HEK293 (cell line): Measurements from ENCODE around the gene TTC1.

Source experiments
- CTCF ChIA-PET: fragments of 350-600 bp; formaldehyde crosslinking; extraction: SDS; loops from one replicate; lab custom pipeline; 2021; ENCODE audit warnings: antibody characterized with exemption; lab: Yijun Ruan, JAX
- POLR2A ChIA-PET: fragments of 300-600 bp; formaldehyde crosslinking; extraction: SDS; loops from one replicate; lab custom pipeline; 2020; ENCODE audit warnings: antibody characterized with exemption, inconsistent platforms; lab: Yijun Ruan, JAX
- H3K27ac ChIP-seq: fragments of 200-500 bp; sonication (Bioruptor generic); 2 replicates; pipeline ENCODE4 v1.5.1; 2014; ENCODE audit warnings: low read depth, low read length, control low read depth, inconsistent platforms; ENCODE audit errors: extremely low read depth
- H3K36me3 ChIP-seq, 2 experiments: fragments of 200-500 bp in 1 of 2; sonication (Bioruptor generic) in 1 of 2; 1 replicate in 1 of 2; 2 replicates in 1 of 2; pipeline ENCODE4 v1.5.1; 2014 to 2017; ENCODE audit warnings: inconsistent platforms in 2 of 2, low read length in 2 of 2; ENCODE audit not compliant: control insufficient read depth in 2 of 2, insufficient read depth in 1 of 2
- H3K4me1 ChIP-seq: fragments of 200-500 bp; sonication (Bioruptor generic); 2 replicates; pipeline ENCODE4 v1.5.1; 2014; ENCODE audit warnings: mild to moderate bottlenecking, low read length, inconsistent platforms; ENCODE audit not compliant: control insufficient read depth, insufficient read depth
- H3K4me3 ChIP-seq: 2 replicates; pipeline ENCODE4 v1.5.1; 2011; ENCODE audit warnings: low read depth, mild to moderate bottlenecking, control low read depth, low read length, moderate library complexity
- H3K9me3 ChIP-seq: fragments of 200-500 bp; sonication (Bioruptor generic); 2 replicates; pipeline ENCODE4 v1.5.1; 2014; ENCODE audit warnings: low read depth, low read length, inconsistent platforms; ENCODE audit not compliant: control insufficient read depth, insufficient read depth
- GLI4 ChIP-seq: fragments of 450-650 bp; formaldehyde crosslinking; IDR thresholded peaks from 2 replicates; pipeline ENCODE4 v1.5.1; 2016; ENCODE audit warnings: missing biosample characterization, missing genetic modification characterization
- KLF10 ChIP-seq: fragments of 450-650 bp; IDR thresholded peaks from 2 replicates; pipeline ENCODE4 v1.5.1; 2018; ENCODE audit warnings: missing biosample characterization, mild to moderate bottlenecking, missing genetic modification characterization
- YY2 ChIP-seq: fragments of 450-650 bp; formaldehyde crosslinking; IDR thresholded peaks from 2 replicates; pipeline ENCODE4 v1.5.1; 2016; ENCODE audit warnings: missing biosample characterization, missing genetic modification characterization
- ZBTB17 ChIP-seq: fragments of 450-650 bp; formaldehyde crosslinking; IDR thresholded peaks from 2 replicates; pipeline ENCODE4 v1.5.1; 2016; ENCODE audit warnings: missing biosample characterization, missing genetic modification characterization
- ZBTB48 ChIP-seq: fragments of 450-650 bp; formaldehyde crosslinking; IDR thresholded peaks from 2 replicates; pipeline ENCODE4 v1.5.1; 2016; ENCODE audit warnings: missing biosample characterization, missing genetic modification characterization
- ZBTB7A ChIP-seq: fragments of 450-650 bp; formaldehyde crosslinking; IDR thresholded peaks from 2 replicates; pipeline ENCODE4 v1.5.1; 2016; ENCODE audit warnings: low read depth, missing biosample characterization, missing genetic modification characterization
- ZNF121 ChIP-seq: fragments of 450-650 bp; formaldehyde crosslinking; IDR thresholded peaks from 2 replicates; pipeline ENCODE4 v1.5.1; 2016; ENCODE audit warnings: missing biosample characterization, missing genetic modification characterization
- ZNF132 ChIP-seq: fragments of 450-650 bp; formaldehyde crosslinking; IDR thresholded peaks from 2 replicates; pipeline ENCODE4 v1.5.1; 2017; ENCODE audit warnings: missing biosample characterization, missing genetic modification characterization, borderline replicate concordance
- ZNF146 ChIP-seq: fragments of 450-650 bp; formaldehyde crosslinking; IDR thresholded peaks from 2 replicates; pipeline ENCODE4 v1.5.1; 2016; ENCODE audit warnings: missing biosample characterization, missing genetic modification characterization
- ZNF169 ChIP-seq: fragments of 450-650 bp; formaldehyde crosslinking; IDR thresholded peaks from 2 replicates; pipeline ENCODE4 v1.5.1; 2016; ENCODE audit warnings: missing biosample characterization, missing genetic modification characterization
- ZNF184 ChIP-seq: fragments of 450-650 bp; IDR thresholded peaks from 2 replicates; pipeline ENCODE4 v1.5.1; 2018; ENCODE audit warnings: missing biosample characterization, mild to moderate bottlenecking, missing genetic modification characterization
- ZNF350 ChIP-seq: fragments of 450-650 bp; formaldehyde crosslinking; IDR thresholded peaks from 2 replicates; pipeline ENCODE4 v1.5.0; 2017; ENCODE audit warnings: missing biosample characterization, mild to moderate bottlenecking, missing genetic modification characterization
- ZNF362 ChIP-seq: fragments of 450-650 bp; formaldehyde crosslinking; IDR thresholded peaks from 2 replicates; pipeline ENCODE4 v1.5.1; 2016; ENCODE audit warnings: missing biosample characterization, missing genetic modification characterization
- ZNF398 ChIP-seq: fragments of 450-650 bp; formaldehyde crosslinking; IDR thresholded peaks from 2 replicates; pipeline ENCODE4 v1.5.1; 2017; ENCODE audit warnings: missing biosample characterization, missing genetic modification characterization
- ZNF449 ChIP-seq: fragments of 450-650 bp; formaldehyde crosslinking; IDR thresholded peaks from 2 replicates; pipeline ENCODE4 v1.5.1; 2017; ENCODE audit warnings: missing biosample characterization, mild to moderate bottlenecking, missing genetic modification characterization, moderate library complexity
- ZNF501 ChIP-seq: fragments of 450-650 bp; formaldehyde crosslinking; IDR thresholded peaks from 2 replicates; pipeline ENCODE4 v1.5.1; 2016; ENCODE audit warnings: missing biosample characterization, missing genetic modification characterization
- ZNF555 ChIP-seq: fragments of 450-650 bp; formaldehyde crosslinking; conservative IDR thresholded peaks from 2 replicates; pipeline ENCODE4 v1.5.1; 2017; ENCODE audit warnings: missing biosample characterization, mild to moderate bottlenecking, missing genetic modification characterization, inconsistent platforms
- ZNF629 ChIP-seq: fragments of 450-650 bp; formaldehyde crosslinking; IDR thresholded peaks from 2 replicates; pipeline ENCODE4 v1.5.1; 2017; ENCODE audit warnings: missing biosample characterization, missing genetic modification characterization
- ZNF664 ChIP-seq: fragments of 450-650 bp; formaldehyde crosslinking; IDR thresholded peaks from 2 replicates; pipeline ENCODE4 v1.5.1; 2016; ENCODE audit warnings: missing biosample characterization, missing genetic modification characterization
- ZNF692 ChIP-seq: fragments of 450-650 bp; formaldehyde crosslinking; IDR thresholded peaks from 2 replicates; pipeline ENCODE4 v1.5.1; 2016; ENCODE audit warnings: missing biosample characterization, missing genetic modification characterization
- ZNF701 ChIP-seq: fragments of 450-650 bp; formaldehyde crosslinking; IDR thresholded peaks from 2 replicates; pipeline ENCODE4 v1.5.1; 2016; ENCODE audit warnings: missing biosample characterization, missing genetic modification characterization
- ZNF704 ChIP-seq: fragments of 450-650 bp; formaldehyde crosslinking; IDR thresholded peaks from 2 replicates; pipeline ENCODE4 v1.5.1; 2016; ENCODE audit warnings: missing biosample characterization, missing genetic modification characterization
- ZNF76 ChIP-seq: fragments of 450-650 bp; formaldehyde crosslinking; IDR thresholded peaks from 2 replicates; pipeline ENCODE4; 2016; ENCODE audit warnings: low read depth, missing biosample characterization, missing genetic modification characterization, borderline replicate concordance

Gene TTC1

GRCh38 chr5:160030631-160031377 lies 21.9 kb downstream of the TTC1 start (continued):
- TF ChIP-seq ZNF76 (tag by site-specific recombination): no peak
- no peak for TF ChIP-seq ZNF664 (tag by site-specific recombination)
- TF ChIP-seq, all 188 proteins: peak for 0

GRCh38 chr5:160033546-160034252 lies 24.8 kb downstream of the TTC1 start:
- TF ChIP-seq ZNF362 (tag by site-specific recombination) (0 out of 2 replicates have a peak, but pooled peaks have one; percentile 37), ZNF555 (tag by site-specific recombination) (no peak), ZBTB7A (no peak), ZBTB48 (tag by site-specific recombination) (no peak), ZNF121 (tag by site-specific recombination) (peak; percentile 68; the same call in 1 of the 2 replicates), ZNF501 (tag by site-specific recombination) (no peak), KLF10 (tag by site-specific recombination) (no peak), ZNF629 (no peak), YY2 (no peak), ZNF398 (no peak), ZNF704 (tag by site-specific recombination) (no peak)
- ChIA-PET POLR2A (interaction anchor here (1.4 kb wide), 1 partner anchor 25 kb away, joined by 4 read pairs; the partner anchor contains the start of gene TTC1), CTCF (interaction anchor here (1.3 to 3.7 kb wide), 2 partner anchors 12 kb away, joined by 3 to 25 read pairs; no protein-coding TSS in a partner anchor)
- Histone ChIP-seq H3K36me3 (peaks cover 37 to 66% of the 10 kb centered on the region in 2 experiments), H3K4me1 (no peaks in the 10 kb centered on the region), H3K27ac (no peak overlapping the region), H3K9me3 (no peaks in the 10 kb centered on the region), H3K4me3 (no peak overlapping the region)

- Histone ChIP-seq H3K4me1 (no peaks in the 10 kb centered on the region), H3K9me3 (no peaks in the 10 kb centered on the region), H3K36me3 (peaks cover 51 to 73% of the 10 kb centered on the region in 2 experiments), H3K4me3 (no peak overlapping the region), H3K27ac (no peak overlapping the region)
- ChIA-PET POLR2A (no interaction called here), CTCF (interaction anchor here (3.7 kb wide), 1 partner anchor 15 kb away, joined by 25 read pairs; no protein-coding TSS in a partner anchor)
- TF ChIP-seq ZNF146 (tag by site-specific recombination): no peak
- no peak for TF ChIP-seq ZNF169 (tag by site-specific recombination)
- TF ChIP-seq ZNF701 (tag by site-specific recombination): no peak
- no peak for TF ChIP-seq ZNF132 (tag by site-specific recombination)
- no peak for TF ChIP-seq ZBTB17
- no peak for TF ChIP-seq ZNF449 (tag by site-specific recombination)
- TF ChIP-seq GLI4 (tag by site-specific recombination): no peak
- no peak for TF ChIP-seq ZNF184
- no peak for TF ChIP-seq ZNF692 (tag by site-specific recombination)
- no peak for TF ChIP-seq ZNF350 (tag by site-specific recombination)
Observed at GRCh38 chr5:160036243-160036642, 27.3 kb downstream of the TTC1 start.
